CD14-positive monocyte (primary cell): Measurements from ENCODE around the gene MRPL46. TPM values are rescaled to one million over a fixed set of nuclear protein-coding genes. Genes with fewer than 3 reads are reported as not detected.

ENCODE experiments used
- DNase-seq, 3 donors: peaks; one replicate each; pipeline ENCODE4 v3.0.0-alpha.2; 2011 to 2022
- H2AFZ ChIP-seq: 2 replicates; pipeline ENCODE4 v1.6.0; 2012; ENCODE audit warnings: mild to moderate bottlenecking, low read depth, low read length, inconsistent platforms; ENCODE audit not compliant: insufficient read depth, poor library complexity, severe bottlenecking
- H3K27ac ChIP-seq, 2 donors: 1 replicate in 1 of 2; 2 replicates in 1 of 2; pipeline ENCODE4 v1.5.1; 2012 to 2013; ENCODE audit warnings: low read length in 2 of 2, control low read depth in 1 of 2, inconsistent platforms in 1 of 2, low read depth in 1 of 2, mild to moderate bottlenecking in 1 of 2
- H3K27me3 ChIP-seq, 2 donors: one replicate each; pipeline versions ENCODE4 v1.6.0 to v1.6.1; 2011 to 2013; ENCODE audit warnings: low read length in 2 of 2; ENCODE audit not compliant: control insufficient read depth in 2 of 2, insufficient read depth in 2 of 2
- H3K36me3 ChIP-seq, 2 donors: replicated peaks in 1 of 2; 1 replicate in 1 of 2; 2 replicates in 1 of 2; pipeline versions ENCODE4 v1.5.1 to v1.6.1; 2012 to 2013; ENCODE audit warnings: low read length in 2 of 2, control low read depth in 1 of 2, inconsistent platforms in 1 of 2, mild to moderate bottlenecking in 1 of 2; ENCODE audit not compliant: insufficient read depth in 2 of 2, control insufficient read depth in 1 of 2
- H3K4me1 ChIP-seq, 2 donors: 1 replicate in 1 of 2; 2 replicates in 1 of 2; pipeline versions ENCODE4 v1.5.1 to v1.6.1; 2012 to 2013; ENCODE audit warnings: low read length in 2 of 2, control low read depth in 1 of 2, inconsistent platforms in 1 of 2, mild to moderate bottlenecking in 1 of 2, moderate library complexity in 1 of 2; ENCODE audit not compliant: insufficient read depth in 2 of 2, control insufficient read depth in 1 of 2
- H3K4me2 ChIP-seq: replicated peaks from 2 replicates; pipeline ENCODE3; 2012; ENCODE audit warnings: low read length, moderate library complexity, mild to moderate bottlenecking; ENCODE audit not compliant: poor library complexity, severe bottlenecking; ENCODE audit errors: extremely low read depth
- H3K4me3 ChIP-seq, 3 experiments: fragments of 200-600 bp in 1 of 3; sonication (generic) in 1 of 3; replicated peaks in 1 of 3; 1 replicate in 2 of 3; 2 replicates in 1 of 3; pipeline ENCODE4 v1.5.1; 2011 to 2013; ENCODE audit warnings: low read length in 3 of 3, mild to moderate bottlenecking in 3 of 3, control low read depth in 2 of 3, low read depth in 2 of 3, inconsistent platforms in 1 of 3, moderate library complexity in 1 of 3
- H3K79me2 ChIP-seq: 2 replicates; pipeline ENCODE4 v1.6.0; 2012; ENCODE audit warnings: mild to moderate bottlenecking, control low read depth, inconsistent platforms, low read length, moderate library complexity; ENCODE audit not compliant: insufficient read depth
- H3K9ac ChIP-seq: 2 replicates; pipeline ENCODE4 v1.6.0; 2017; ENCODE audit warnings: low read length, mild to moderate bottlenecking; ENCODE audit not compliant: insufficient read depth, poor library complexity, severe bottlenecking
- H3K9me3 ChIP-seq, 2 donors: replicated peaks in 1 of 2; 1 replicate in 1 of 2; 2 replicates in 1 of 2; pipeline versions ENCODE4 v1.5.1 to v1.6.1; 2012 to 2013; ENCODE audit warnings: low read length in 2 of 2, control low read depth in 1 of 2; ENCODE audit not compliant: control insufficient read depth in 1 of 2, insufficient read depth in 1 of 2
- H4K20me1 ChIP-seq: 2 replicates; pipeline ENCODE4 v1.6.0; 2012; ENCODE audit warnings: mild to moderate bottlenecking, low read length, control low read depth, moderate library complexity; ENCODE audit not compliant: insufficient read depth
- H3K27ac Mint-ChIP-seq, 7 donors: one replicate each; pipeline ENCODE4 v1.8.0; 2020; ENCODE audit warnings: mild to moderate bottlenecking in 7 of 7, mixed read lengths in 7 of 7, moderate library complexity in 6 of 7, inconsistent platforms in 2 of 7
- H3K27me3 Mint-ChIP-seq, 3 donors: one replicate each; pipeline ENCODE4 v1.8.0; 2021 to 2022; ENCODE audit warnings: low read depth in 3 of 3, mild to moderate bottlenecking in 3 of 3, mixed read lengths in 3 of 3, moderate library complexity in 3 of 3, inconsistent platforms in 1 of 3
- H3K36me3 Mint-ChIP-seq, 2 donors: one replicate each; pipeline ENCODE4 v1.8.0; 2020; ENCODE audit warnings: mixed read lengths in 2 of 2, inconsistent platforms in 1 of 2, mild to moderate bottlenecking in 1 of 2
- H3K4me1 Mint-ChIP-seq: one replicate; pipeline ENCODE4 v1.8.0; 2020; ENCODE audit warnings: mild to moderate bottlenecking, mixed read lengths
- H3K4me3 Mint-ChIP-seq, 2 donors: one replicate each; pipeline ENCODE4 v1.8.0; 2020; ENCODE audit warnings: mild to moderate bottlenecking in 2 of 2, mixed read lengths in 2 of 2, moderate library complexity in 1 of 2
- H3K9me3 Mint-ChIP-seq, 7 donors: one replicate each; pipeline ENCODE4 v1.8.0; 2020 to 2022; ENCODE audit warnings: mixed read lengths in 7 of 7, mild to moderate bottlenecking in 6 of 7, moderate library complexity in 6 of 7, inconsistent platforms in 2 of 7
- WGBS: methylation state at CpG from one replicate; pipeline ENCODE4 v1.1.5; 2013; ENCODE audit warnings: missing lambda C conversion rate; ENCODE audit not compliant: insufficient coverage; 5-methylcytosine and 5-hydroxymethylcytosine counted together
- intact Hi-C, 2 donors: fragments of 100-400 bp; cut with micrococcal nuclease; formaldehyde crosslinking; loops; one replicate each; pipeline versions ENCODE4 v1.15.0 to v1.15.1; 2023
- polyA plus RNA-seq, 3 donors: library from polyadenylated mRNA; depleted of rRNA in 1 of 3; unstranded in 2 of 3; stranded (reverse) in 1 of 3; fragments of 300-500 nt in 2 of 3; fragments of >200 nt in 1 of 3; fragmentation: Illumina TruSeq in 2 of 3; gene quantifications; 1 replicate in 2 of 3; 2 replicates in 1 of 3; pipeline ENCODE4 v1.2.3, GENCODE V29; 2012 to 2021
- TF ChIP-seq, protein P1 (sequence below): fragments of 200-600 bp; IDR thresholded peaks from one replicate; pipeline ENCODE4 v1.8.0; 2022; ENCODE audit warnings: antibody characterized with exemption, mild to moderate bottlenecking

Gene MRPL46
- polyA plus RNA-seq, 3 donors = 6.3 to 20.3 (median 17.0) TPM

DNA sequence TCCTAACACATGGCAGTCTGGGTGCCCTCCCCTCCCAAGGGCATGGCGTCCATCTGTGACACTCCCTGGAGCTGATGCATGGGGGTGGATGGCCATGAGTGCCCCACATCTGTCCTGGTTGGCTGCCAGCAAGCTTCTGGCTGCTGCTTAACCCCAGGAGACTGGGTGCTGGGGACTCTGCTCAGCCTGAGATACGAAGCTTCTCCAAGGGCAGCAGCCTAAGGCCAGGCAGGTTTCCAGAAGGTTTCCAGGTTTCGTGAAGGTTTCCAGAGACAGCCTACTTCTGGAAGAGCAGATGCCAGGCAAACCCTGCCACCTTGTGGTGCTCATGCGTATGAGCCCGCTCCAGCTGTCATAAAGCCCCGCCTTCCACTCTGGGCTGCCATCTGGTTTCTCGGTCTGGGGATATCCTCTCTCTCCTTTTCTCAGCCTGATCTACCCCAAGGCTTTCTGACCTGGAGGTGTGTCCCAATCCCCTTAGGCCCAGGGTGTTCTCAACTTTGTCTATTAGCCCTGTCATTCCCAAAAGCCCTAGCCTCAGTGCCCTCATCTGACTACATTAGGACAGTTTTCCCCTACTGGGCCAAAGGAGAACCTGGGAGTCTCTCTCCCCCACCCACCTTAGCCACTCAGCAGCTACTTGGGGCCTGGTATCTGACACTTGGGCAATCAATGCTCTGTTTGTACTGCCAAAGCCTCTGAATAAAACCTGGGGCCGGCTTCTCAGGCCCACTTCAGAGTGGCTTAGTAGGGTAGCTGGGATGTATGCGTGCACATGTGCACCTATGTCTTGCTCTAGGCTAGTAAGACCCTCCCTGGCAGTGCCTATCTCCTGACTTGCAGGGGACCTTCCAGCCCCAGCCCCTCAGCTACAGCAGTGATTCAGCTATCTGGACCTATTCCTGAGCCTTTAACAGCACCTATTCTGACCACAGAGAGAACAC is 12.0 kb downstream of the MRPL46 start:
- Histone ChIP-seq H3K4me1 (peaks cover 4 to 12% of the 10 kb centered on the region in 2 donors), H3K79me2 (no peaks in the 10 kb centered on the region), H3K9me3 (no peaks in the 10 kb centered on the region), H3K27me3 (no peaks in the 10 kb centered on the region), H3K27ac (no peak overlapping the region), H3K36me3 (peaks cover 18 to 30% of the 10 kb centered on the region in 2 donors), H4K20me1 (no peaks in the 10 kb centered on the region), H2AFZ (no peak overlapping the region), H3K4me2 (no peak overlapping the region), H3K4me3 (no peak overlapping the region), H3K9ac (no peak overlapping the region)
- peak in 2 of 3 donors; percentile 33 to 39 for DNase-seq
- Mint-ChIP-seq H3K9me3 (no peaks in the 10 kb centered on the region), H3K27ac (peak overlapping the region in 1 of 7 donors; percentile 41), H3K36me3 (peaks cover 25 to 26% of the 10 kb centered on the region in 2 donors), H3K4me1 (peaks cover 13% of the 10 kb centered on the region), H3K4me3 (no peak overlapping the region), H3K27me3 (peaks cover 0 to 2% (median 2%) of the 10 kb centered on the region in 3 donors)
- intact Hi-C loops = no loop called here
- 25% methylated on average over 7 of the region's 9 CpGs for WGBS
- TF ChIP-seq, protein P1, sequence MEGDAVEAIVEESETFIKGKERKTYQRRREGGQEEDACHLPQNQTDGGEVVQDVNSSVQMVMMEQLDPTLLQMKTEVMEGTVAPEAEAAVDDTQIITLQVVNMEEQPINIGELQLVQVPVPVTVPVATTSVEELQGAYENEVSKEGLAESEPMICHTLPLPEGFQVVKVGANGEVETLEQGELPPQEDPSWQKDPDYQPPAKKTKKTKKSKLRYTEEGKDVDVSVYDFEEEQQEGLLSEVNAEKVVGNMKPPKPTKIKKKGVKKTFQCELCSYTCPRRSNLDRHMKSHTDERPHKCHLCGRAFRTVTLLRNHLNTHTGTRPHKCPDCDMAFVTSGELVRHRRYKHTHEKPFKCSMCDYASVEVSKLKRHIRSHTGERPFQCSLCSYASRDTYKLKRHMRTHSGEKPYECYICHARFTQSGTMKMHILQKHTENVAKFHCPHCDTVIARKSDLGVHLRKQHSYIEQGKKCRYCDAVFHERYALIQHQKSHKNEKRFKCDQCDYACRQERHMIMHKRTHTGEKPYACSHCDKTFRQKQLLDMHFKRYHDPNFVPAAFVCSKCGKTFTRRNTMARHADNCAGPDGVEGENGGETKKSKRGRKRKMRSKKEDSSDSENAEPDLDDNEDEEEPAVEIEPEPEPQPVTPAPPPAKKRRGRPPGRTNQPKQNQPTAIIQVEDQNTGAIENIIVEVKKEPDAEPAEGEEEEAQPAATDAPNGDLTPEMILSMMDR = peak; percentile 65

DNA sequence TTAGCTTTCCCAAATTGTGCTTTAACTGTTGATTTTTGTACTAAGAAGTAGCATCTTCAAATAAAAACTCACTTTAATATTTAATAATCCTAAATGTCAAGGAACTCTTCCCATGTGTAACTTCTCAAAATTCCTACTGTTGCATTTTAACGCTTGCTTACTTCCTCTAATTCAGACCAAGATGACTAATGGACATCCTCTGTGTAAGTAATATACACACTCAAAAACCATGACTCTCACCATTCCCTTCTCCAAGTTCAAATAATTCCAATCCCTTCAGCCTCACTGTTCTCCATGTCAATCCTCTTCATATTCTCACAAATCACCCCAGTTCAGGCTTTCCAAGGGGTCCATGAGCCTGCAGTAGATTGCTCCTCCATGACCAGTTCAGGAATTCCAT is 13.0 kb downstream of the MRPL46 start:
- WGBS = 0% methylated on average over 1 of the region's 1 CpG
- H3K4me2 ChIP-seq = no peak overlapping the region

More for the DNA sequence above, 13.0 kb downstream of the MRPL46 start:
- H2AFZ ChIP-seq = no peak overlapping the region
- peak in 2 of 3 donors; percentile 3 to 50 for DNase-seq
- H3K27me3 ChIP-seq = no peaks in the 10 kb centered on the region
- H3K9me3 ChIP-seq = no peaks in the 10 kb centered on the region
- H3K4me1 ChIP-seq = peaks cover 4 to 12% of the 10 kb centered on the region in 2 donors
- intact Hi-C loops = no loop called here
- no peak overlapping the region for H3K9ac ChIP-seq
- H3K9me3 Mint-ChIP-seq = no peaks in the 10 kb centered on the region
- peaks cover 15% of the 10 kb centered on the region for H3K4me1 Mint-ChIP-seq
- TF ChIP-seq, protein P1 = no peak
- no peaks in the 10 kb centered on the region for H4K20me1 ChIP-seq
- H3K4me3 Mint-ChIP-seq = peak overlapping the region in 1 of 2 donors; percentile 3
- H3K79me2 ChIP-seq = no peaks in the 10 kb centered on the region
- H3K27me3 Mint-ChIP-seq = peaks cover 0 to 2% (median 2%) of the 10 kb centered on the region in 3 donors
- no peak overlapping the region for H3K4me3 ChIP-seq
- peak overlapping the region in 1 of 7 donors; percentile 3 for H3K27ac Mint-ChIP-seq
- no peak overlapping the region for H3K27ac ChIP-seq
- H3K36me3 Mint-ChIP-seq = peaks cover 16 to 17% of the 10 kb centered on the region in 2 donors
- H3K36me3 ChIP-seq = peaks cover 9 to 21% of the 10 kb centered on the region in 2 donors
